Gastrocnemius medialis (tissue), 4 donors: ENCODE data around the gene RIPK3. TPM values are rescaled to one million over a fixed set of nuclear protein-coding genes. Genes with fewer than 3 reads are reported as not detected.
A peak's percentile ranks its signal among the peaks of the same experiment; 100 is the strongest.

ENCODE experiments used
- ATAC-seq, 2 donors: fragments of 150-250 bp; one replicate each; pipeline ENCODE4 v1.9.1; 2016
- DNase-seq, 2 donors: peaks; one replicate each; pipeline ENCODE4 v3.0.0-alpha.2; 2019
- H3K27ac ChIP-seq, 4 donors: fragments of 200-600 bp; sonication (generic); 1 replicate in 1 of 4; 2 replicates in 3 of 4; pipeline ENCODE4 v1.5.1; 2016 to 2018; ENCODE audit warnings: mild to moderate bottlenecking in 2 of 4, moderate library complexity in 1 of 4
- H3K27me3 ChIP-seq, 3 donors: fragments of 200-600 bp; sonication (generic) in 2 of 3; 1 replicate in 1 of 3; 2 replicates in 2 of 3; pipeline versions ENCODE4 v1.5.1 to v1.6.0; 2016 to 2019; ENCODE audit warnings: mild to moderate bottlenecking in 1 of 3, moderate library complexity in 1 of 3
- H3K36me3 ChIP-seq, 2 donors: fragments of 200-600 bp; sonication (generic) in 1 of 2; one replicate each; pipeline ENCODE4 v1.5.1; 2017 to 2018
- H3K4me1 ChIP-seq, 2 donors: fragments of 200-600 bp; sonication (generic) in 1 of 2; one replicate each; pipeline ENCODE4 v1.5.1; 2016 to 2017; ENCODE audit warnings: mild to moderate bottlenecking in 2 of 2
- H3K4me3 ChIP-seq, 4 donors: fragments of 200-600 bp; sonication (generic) in 3 of 4; 1 replicate in 1 of 4; 2 replicates in 3 of 4; pipeline ENCODE4 v1.5.1; 2016 to 2019; ENCODE audit warnings: mild to moderate bottlenecking in 2 of 4
- H3K9me3 ChIP-seq, 3 donors: fragments of 200-600 bp; sonication (generic) in 2 of 3; 1 replicate in 1 of 3; 2 replicates in 2 of 3; pipeline ENCODE4 v1.5.1; 2016 to 2019
- CTCF ChIP-seq, 5 experiments: fragments of 450-650 bp in 3 of 5; fragments of 200-600 bp in 2 of 5; sonication (generic) in 2 of 5; IDR thresholded peaks in 4 of 5; conservative IDR thresholded peaks in 1 of 5; 1 replicate in 4 of 5; 2 replicates in 1 of 5; pipeline ENCODE4 v1.5.1; 2016 to 2019; ENCODE audit warnings: antibody characterized with exemption in 5 of 5, mild to moderate bottlenecking in 3 of 5, moderate library complexity in 3 of 5
- POLR2A ChIP-seq, 2 donors: fragments of 450-650 bp; IDR thresholded peaks; one replicate each; pipeline ENCODE4 v1.6.1; 2017; ENCODE audit warnings: antibody characterized with exemption in 2 of 2, mild to moderate bottlenecking in 2 of 2, moderate library complexity in 2 of 2
- in situ Hi-C, 4 donors: fragments of 200-750 bp; cut with MboI; loops; one replicate each; pipeline versions ENCODE4 v1.15.0 to v1.8.0; 2017; ENCODE audit warnings: low sequenced_read_pairs in 4 of 4
- intact Hi-C: fragments of 100-400 bp; cut with DNase I; formaldehyde crosslinking; loops from one replicate; pipeline ENCODE4 v1.15.1; 2023; ENCODE audit warnings: low total_unique reads
- total RNA-seq, 4 donors: library from RNA; depleted of rRNA; stranded (reverse); fragments of >200 nt; gene quantifications; one replicate each; pipeline versions ENCODE4 v1.1.0 to v1.2.3, GENCODE V29; 2016

RIPK3 gene
- total RNA-seq, 4 donors from 2014 or later = 0.66 to 1.6 (median 0.97) TPM

GRCh38 chr14:24337824-24338175 lies 2.0 kb downstream of the RIPK3 start:
- H3K27me3 ChIP-seq = peaks cover 14 to 52% (median 47%) of the 10 kb centered on the region in 3 donors

GRCh38 chr14:24337144-24337823 lies 2.5 kb downstream of the RIPK3 start:
- Histone ChIP-seq H3K9me3 (no peaks in the 10 kb centered on the region), H3K36me3 (no peaks in the 10 kb centered on the region), H3K27me3 (peaks cover 19 to 57% (median 52%) of the 10 kb centered on the region in 3 donors), H3K4me1 (peaks cover 6 to 21% of the 10 kb centered on the region in 2 donors), H3K27ac (no peak overlapping the region), H3K4me3 (no peak overlapping the region)
- intact Hi-C loops = no loop called here
- no peak for ATAC-seq
- DNase-seq = no peak
- in situ Hi-C loops = loop anchor here in 1 of 4 donors (10.0 kb wide), 1 partner anchor 98 kb away; no protein-coding TSS in a partner anchor
- TF ChIP-seq CTCF (IDR thresholded peaks at IDR 0.05 in 4 of 5, conservative IDR thresholded peaks at IDR 0.05 in 1 of 5) (no peak), POLR2A (IDR thresholded peaks at IDR 0.05) (no peak)

More at GRCh38 chr14:24337824-24338175, 2.0 kb downstream of the RIPK3 start:
- no peak for ATAC-seq
- intact Hi-C loops = no loop called here
- H3K4me3 ChIP-seq = no peak overlapping the region
- TF ChIP-seq POLR2A (IDR thresholded peaks at IDR 0.05) (no peak), CTCF (IDR thresholded peaks at IDR 0.05 in 4 of 5, conservative IDR thresholded peaks at IDR 0.05 in 1 of 5) (no peak)
- H3K4me1 ChIP-seq = peaks cover under 1 to 16% of the 10 kb centered on the region in 2 donors
- H3K27ac ChIP-seq = no peak overlapping the region
- DNase-seq = no peak
- no peaks in the 10 kb centered on the region for H3K9me3 ChIP-seq
- H3K36me3 ChIP-seq = no peaks in the 10 kb centered on the region
- in situ Hi-C loops = loop anchor here in 1 of 4 donors (10.0 kb wide), 1 partner anchor 97 kb away; no protein-coding TSS in a partner anchor

- Histone ChIP-seq H3K9me3 (no peaks in the 10 kb centered on the region), H3K27me3 (peaks cover 19 to 53% (median 53%) of the 10 kb centered on the region in 3 donors), H3K4me1 (peaks cover 9 to 25% of the 10 kb centered on the region in 2 donors), H3K27ac (peak overlapping the region; percentile 45 to 81 (median 77)), H3K36me3 (no peaks in the 10 kb centered on the region), H3K4me3 (peak overlapping the region in 2 of 4 donors; percentile 64 to 72)
- no peak for DNase-seq
- in situ Hi-C loops (loop anchor here in 1 of 4 donors (10.0 kb wide), 1 partner anchor 99 kb away; no protein-coding TSS in a partner anchor), intact Hi-C loops (loop anchor here (2.0 kb wide), 1 partner anchor 31 kb away; no protein-coding TSS in a partner anchor)
- ATAC-seq = no peak
- no peak for TF ChIP-seq CTCF (IDR thresholded peaks at IDR 0.05 in 4 of 5, conservative IDR thresholded peaks at IDR 0.05 in 1 of 5)
- TF ChIP-seq POLR2A (IDR thresholded peaks at IDR 0.05) = no peak
Measured at GRCh38 chr14:24335461-24336171, 4.2 kb downstream of the RIPK3 start.

GRCh38 chr14:24334431-24335291 lies 5.1 kb downstream of the RIPK3 start, which contains the start of gene ADCY4:
TSS of gene ADCY4 (minus strand) at chr14:24335071. CDS start at chr14:24334652, 419 bp downstream.
- peak; percentile 22 to 51 for TF ChIP-seq POLR2A (IDR thresholded peaks at IDR 0.05)
- no peak for TF ChIP-seq CTCF (IDR thresholded peaks at IDR 0.05 in 4 of 5, conservative IDR thresholded peaks at IDR 0.05 in 1 of 5)
- Histone ChIP-seq H3K27me3 (peaks cover 19 to 53% (median 48%) of the 10 kb centered on the region in 3 donors), H3K9me3 (no peaks in the 10 kb centered on the region), H3K4me1 (peaks cover 9 to 25% of the 10 kb centered on the region in 2 donors), H3K27ac (peak within 1 kb of the TSS; percentile 45 to 81 (median 77)), H3K36me3 (no peaks in the 10 kb centered on the region), H3K4me3 (peak within 1 kb of the TSS; percentile 49 to 72 (median 58))
- in situ Hi-C loops = loop anchor here (5.0 to 10.0 kb wide), 3 partner anchors 98 to 103 kb away; no protein-coding TSS in a partner anchor
- no peak for ATAC-seq
- no peak for DNase-seq
- intact Hi-C loops = loop anchor here (2.0 kb wide), 1 partner anchor 32 kb away; no protein-coding TSS in a partner anchor
